CD8-positive, alpha-beta memory T cell (primary cell): ENCODE results near the gene TBATA. TPM values are rescaled to one million over a fixed set of nuclear protein-coding genes. Genes with fewer than 3 reads are reported as not detected.

ENCODE experiments used
- CTCF ChIA-PET: fragments of 350-600 bp; sonication (Branson Sonifier 250); formaldehyde crosslinking; loops from one replicate; lab custom pipeline; 2021; ENCODE audit warnings: antibody characterized with exemption; lab: Charles Lee
- POLR2A ChIA-PET: fragments of 350-600 bp; sonication (Branson Sonifier 250); formaldehyde crosslinking; loops from one replicate; lab custom pipeline; 2021; ENCODE audit warnings: antibody characterized with exemption; lab: Charles Lee
- DNase-seq, 5 donors: peaks; one replicate each; pipeline versions ENCODE4 v3.0.0 to v3.0.0-alpha.2; 2020 to 2022; ENCODE audit warnings: mixed read lengths in 1 of 5
- H3K27ac ChIP-seq: one replicate; pipeline ENCODE4 v1.7.0; 2013; ENCODE audit warnings: low read depth, mild to moderate bottlenecking, low read length, moderate library complexity
- H3K27me3 ChIP-seq: 2 replicates; pipeline ENCODE4 v1.7.0; 2013; ENCODE audit warnings: low read length, mild to moderate bottlenecking; ENCODE audit not compliant: insufficient read depth, poor library complexity, severe bottlenecking
- H3K36me3 ChIP-seq: 2 replicates; pipeline ENCODE4 v1.7.0; 2013; ENCODE audit warnings: mild to moderate bottlenecking, low read length, moderate library complexity; ENCODE audit not compliant: insufficient read depth
- H3K4me1 ChIP-seq: 2 replicates; pipeline ENCODE4 v1.7.0; 2013; ENCODE audit warnings: mild to moderate bottlenecking, low read length, moderate library complexity; ENCODE audit not compliant: insufficient read depth
- H3K4me3 ChIP-seq: 2 replicates; pipeline ENCODE4 v1.7.0; 2013; ENCODE audit warnings: mild to moderate bottlenecking, low read length
- H3K9me3 ChIP-seq: 2 replicates; pipeline ENCODE4 v1.7.0; 2013; ENCODE audit warnings: mild to moderate bottlenecking, low read length
- H3K27ac Mint-ChIP-seq, 8 donors: one replicate each; pipeline ENCODE4 v1.8.0; 2020 to 2021; ENCODE audit warnings: mixed read lengths in 8 of 8, mild to moderate bottlenecking in 6 of 8, inconsistent platforms in 3 of 8, moderate library complexity in 3 of 8
- H3K27me3 Mint-ChIP-seq, 2 donors: one replicate each; pipeline ENCODE4 v1.8.0; 2020 to 2021; ENCODE audit warnings: mixed read lengths in 2 of 2, mild to moderate bottlenecking in 1 of 2, moderate library complexity in 1 of 2
- H3K36me3 Mint-ChIP-seq, 3 donors: one replicate each; pipeline ENCODE4 v1.8.0; 2020 to 2021; ENCODE audit warnings: mixed read lengths in 3 of 3, inconsistent platforms in 1 of 3, mild to moderate bottlenecking in 1 of 3
- H3K4me1 Mint-ChIP-seq, 3 donors: one replicate each; pipeline ENCODE4 v1.8.0; 2020 to 2021; ENCODE audit warnings: mixed read lengths in 3 of 3, inconsistent platforms in 1 of 3, mild to moderate bottlenecking in 1 of 3
- H3K4me3 Mint-ChIP-seq, 7 donors: one replicate each; pipeline ENCODE4 v1.8.0; 2020 to 2021; ENCODE audit warnings: mixed read lengths in 7 of 7, mild to moderate bottlenecking in 6 of 7, moderate library complexity in 4 of 7, inconsistent platforms in 2 of 7
- H3K9me3 Mint-ChIP-seq, 5 donors: one replicate each; pipeline ENCODE4 v1.8.0; 2020 to 2022; ENCODE audit warnings: mixed read lengths in 5 of 5, mild to moderate bottlenecking in 3 of 5, moderate library complexity in 2 of 5, inconsistent platforms in 1 of 5
- polyA plus RNA-seq: library from polyadenylated mRNA; unstranded; fragments of 300-500 nt; fragmentation: Illumina TruSeq; gene quantifications from one replicate; pipeline ENCODE4 v1.2.3, GENCODE V29; 2021
- total RNA-seq, 2 experiments: library from RNA; stranded (reverse); gene quantifications; one replicate each; pipeline ENCODE4 v1.2.3, GENCODE V29; 2021

TBATA gene
- total and polyA plus RNA-seq, 3 experiments from 2014 or later, result not detected

DNA sequence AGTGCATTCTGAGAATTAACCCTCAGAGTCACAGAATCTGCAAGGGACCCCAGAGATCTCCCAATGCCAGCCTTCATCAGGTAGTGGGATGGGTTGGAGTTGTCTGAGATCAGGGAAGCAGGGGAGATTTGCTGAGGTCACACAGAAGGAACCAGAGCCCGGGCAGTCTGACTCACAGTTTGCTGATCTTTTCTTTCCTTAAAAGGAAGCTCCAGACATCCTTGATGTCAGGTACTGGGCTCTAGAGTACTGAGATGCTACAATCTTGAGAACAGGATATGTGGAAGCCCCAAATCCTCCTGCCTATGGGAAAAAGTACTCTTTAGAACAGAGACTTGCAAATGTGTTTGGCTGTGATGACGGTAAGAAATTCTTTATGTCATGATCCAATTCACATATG is 706 bp downstream of the TBATA start:
- Histone ChIP-seq H3K4me3 (no peak overlapping the region), H3K27ac (no peak overlapping the region), H3K4me1 (no peaks in the 10 kb centered on the region), H3K27me3 (no peaks in the 10 kb centered on the region), H3K36me3 (no peaks in the 10 kb centered on the region), H3K9me3 (no peaks in the 10 kb centered on the region)
- Mint-ChIP-seq H3K36me3 (no peaks in the 10 kb centered on the region), H3K4me3 (no peak overlapping the region), H3K27ac (peak overlapping the region in 1 of 8 donors; percentile 14), H3K27me3 (peaks cover 6 to 8% of the 10 kb centered on the region in 2 donors), H3K4me1 (peaks cover 0 to 9% (median 0%) of the 10 kb centered on the region in 3 donors), H3K9me3 (no peaks in the 10 kb centered on the region)
- POLR2A ChIA-PET, result no interaction called here
- CTCF ChIA-PET, result no interaction called here
- DNase-seq, result no peak

DNA sequence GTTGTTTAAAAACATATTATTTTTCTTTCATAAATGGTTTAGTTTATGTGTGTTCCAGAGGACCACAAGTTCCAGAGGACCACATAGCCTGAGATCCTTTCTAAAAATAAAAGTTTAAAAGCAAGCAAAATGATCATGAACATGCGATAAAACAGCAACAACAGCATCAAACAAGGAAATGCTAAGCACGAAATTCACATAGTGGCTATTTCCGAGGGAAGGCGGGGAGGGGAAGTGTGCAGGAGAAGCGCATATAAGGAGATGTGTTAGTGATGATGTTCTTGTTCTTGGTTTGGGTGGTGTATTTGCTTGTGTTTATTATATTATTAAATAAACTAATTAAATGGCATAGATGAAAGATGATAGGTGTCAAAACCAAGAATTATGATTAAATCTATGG is 1.2 kb downstream of the TBATA start:
- peaks cover 5 to 8% of the 10 kb centered on the region in 2 donors for H3K27me3 Mint-ChIP-seq
- CTCF ChIA-PET, result no interaction called here
- peaks cover 0 to 9% (median 0%) of the 10 kb centered on the region in 3 donors for H3K4me1 Mint-ChIP-seq
- H3K27ac ChIP-seq, result no peak overlapping the region
- H3K9me3 Mint-ChIP-seq, result no peaks in the 10 kb centered on the region
- no peaks in the 10 kb centered on the region for H3K4me1 ChIP-seq
- no peaks in the 10 kb centered on the region for H3K36me3 ChIP-seq
- no peaks in the 10 kb centered on the region for H3K9me3 ChIP-seq
- H3K27ac Mint-ChIP-seq, result peak overlapping the region in 1 of 8 donors; percentile 14
- DNase-seq, result no peak
- no peak overlapping the region for H3K4me3 ChIP-seq
- POLR2A ChIA-PET, result no interaction called here
- no peaks in the 10 kb centered on the region for H3K36me3 Mint-ChIP-seq
- no peaks in the 10 kb centered on the region for H3K27me3 ChIP-seq
- no peak overlapping the region for H3K4me3 Mint-ChIP-seq

DNA sequence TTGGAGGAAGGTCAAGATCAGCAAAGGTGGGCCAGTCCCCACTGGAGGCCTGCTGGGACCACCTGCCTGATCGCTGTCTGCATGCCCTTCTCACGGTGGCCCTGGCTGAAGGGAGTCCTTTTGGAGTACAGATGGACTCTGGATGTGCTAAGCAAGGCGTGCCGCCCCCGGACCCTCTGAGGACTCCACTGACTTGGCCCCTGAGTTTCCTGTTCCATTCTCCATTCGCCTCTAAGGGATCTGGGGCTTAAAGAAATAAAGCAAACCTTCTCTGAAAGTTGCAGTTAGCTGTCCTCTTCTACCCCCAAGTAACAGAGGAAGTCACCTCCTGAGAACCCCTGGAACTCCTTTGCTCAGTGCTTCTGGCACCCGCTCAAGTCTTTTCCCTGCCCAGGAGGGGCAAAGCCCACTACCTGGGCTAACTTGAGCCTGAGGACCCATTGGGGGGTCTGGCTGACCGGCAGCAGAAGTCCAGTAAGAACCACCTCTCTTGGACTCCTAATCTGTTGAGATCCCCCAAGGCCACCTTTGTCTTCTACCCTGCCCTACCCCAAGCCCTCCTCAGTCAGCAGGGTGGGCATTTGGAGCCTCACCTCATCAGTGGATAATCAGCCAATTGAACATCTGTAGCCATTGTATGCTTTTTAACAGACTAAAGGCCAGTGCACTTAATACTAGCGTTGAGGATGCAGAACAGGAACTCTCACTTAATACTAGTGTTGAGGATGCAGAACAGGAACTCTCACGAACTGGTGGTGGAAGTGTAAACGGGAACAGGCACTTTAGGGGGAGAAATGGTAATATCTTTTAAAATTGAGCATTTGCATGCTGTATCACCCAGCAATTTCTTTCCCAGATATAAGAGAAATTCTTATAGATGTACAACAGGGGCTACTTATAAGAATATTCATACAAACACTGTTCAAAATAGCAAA is 2.2 kb downstream of the TBATA start:
- peaks cover 5 to 8% of the 10 kb centered on the region in 2 donors for H3K27me3 Mint-ChIP-seq
- no peaks in the 10 kb centered on the region for H3K9me3 Mint-ChIP-seq
- ChIA-PET POLR2A (no interaction called here), CTCF (no interaction called here)
- H3K36me3 ChIP-seq, result no peaks in the 10 kb centered on the region
- no peak overlapping the region for H3K4me3 Mint-ChIP-seq
- H3K4me1 ChIP-seq, result no peaks in the 10 kb centered on the region
- H3K4me1 Mint-ChIP-seq, result peaks cover 0 to 9% (median 0%) of the 10 kb centered on the region in 3 donors
- no peak overlapping the region for H3K4me3 ChIP-seq
- no peaks in the 10 kb centered on the region for H3K9me3 ChIP-seq
- no peak overlapping the region for H3K27ac ChIP-seq
- H3K27me3 ChIP-seq, result no peaks in the 10 kb centered on the region
- no peaks in the 10 kb centered on the region for H3K36me3 Mint-ChIP-seq
- no peak for DNase-seq
- no peak overlapping the region for H3K27ac Mint-ChIP-seq

DNA sequence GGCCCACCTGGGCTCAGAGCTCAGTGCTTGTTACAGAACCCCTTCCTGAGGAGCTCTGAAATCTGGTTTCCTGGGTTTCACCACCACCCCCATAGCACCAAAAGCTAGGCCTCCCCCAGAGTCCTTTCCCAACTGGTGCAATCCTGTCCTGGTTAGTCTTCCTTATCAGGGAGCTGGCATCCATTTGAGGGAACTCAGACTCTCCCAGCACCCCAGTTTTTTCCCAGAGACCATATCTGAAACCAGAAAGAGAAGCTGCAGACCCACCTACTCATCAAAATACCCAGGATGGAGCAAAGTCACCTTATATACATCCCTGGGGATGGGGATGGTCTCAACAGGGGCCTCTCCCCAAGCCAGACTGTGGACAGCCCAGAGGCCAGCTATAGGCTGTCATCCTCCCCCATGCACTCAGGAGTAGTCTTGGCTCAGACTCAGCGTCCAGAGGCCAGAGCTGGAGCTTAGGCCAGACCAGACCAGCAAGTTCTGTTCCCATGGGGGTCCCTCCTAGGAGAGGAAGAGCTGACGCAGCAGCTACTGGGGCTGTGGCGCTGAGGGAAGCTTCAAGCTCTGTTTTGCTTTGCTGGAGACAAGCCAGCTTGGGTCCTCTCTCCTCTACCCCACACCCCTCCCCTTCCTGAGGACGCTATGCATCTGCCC is 3.0 kb downstream of the TBATA start:
- no peaks in the 10 kb centered on the region for H3K36me3 Mint-ChIP-seq
- peaks cover 0 to 9% (median 0%) of the 10 kb centered on the region in 3 donors for H3K4me1 Mint-ChIP-seq
- Histone ChIP-seq H3K4me1 (no peaks in the 10 kb centered on the region), H3K4me3 (no peak overlapping the region), H3K27ac (no peak overlapping the region), H3K27me3 (no peaks in the 10 kb centered on the region), H3K9me3 (no peaks in the 10 kb centered on the region), H3K36me3 (no peaks in the 10 kb centered on the region)
- peaks cover 5 to 8% of the 10 kb centered on the region in 2 donors for H3K27me3 Mint-ChIP-seq
- ChIA-PET CTCF (no interaction called here), POLR2A (no interaction called here)
- no peak for DNase-seq
- no peak overlapping the region for H3K27ac Mint-ChIP-seq
- H3K4me3 Mint-ChIP-seq, result no peak overlapping the region
- H3K9me3 Mint-ChIP-seq, result no peaks in the 10 kb centered on the region

DNA sequence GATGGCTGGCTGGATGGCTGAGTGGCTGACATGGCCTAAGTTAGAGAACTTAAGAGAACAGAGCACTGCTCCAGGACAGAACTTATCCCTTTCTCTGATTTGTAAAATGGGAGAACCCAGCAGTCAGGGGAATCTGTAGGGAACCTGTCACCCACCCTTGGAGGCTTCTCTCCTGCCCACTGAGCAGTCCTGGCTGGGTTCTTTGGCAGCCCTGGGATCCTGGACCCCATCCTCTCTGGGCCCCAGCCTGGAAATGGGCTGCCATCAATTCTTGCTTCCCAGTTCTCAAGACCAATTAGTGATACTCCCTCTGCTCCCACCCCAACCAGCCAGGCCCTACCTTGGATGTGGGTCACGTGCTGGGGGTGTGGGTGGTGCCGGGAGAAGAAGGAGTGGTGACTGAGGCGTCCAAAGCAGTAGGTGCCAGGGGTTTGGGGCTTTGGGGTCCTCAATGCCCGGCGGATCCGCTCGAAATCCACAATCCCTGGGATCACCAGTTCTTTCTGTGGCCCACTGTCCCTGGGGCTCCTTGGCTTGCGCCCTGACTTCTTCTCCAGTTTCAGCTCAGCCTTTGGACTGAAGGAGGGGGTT is 3.6 kb downstream of the TBATA start:
- CTCF ChIA-PET, result no interaction called here
- H3K9me3 ChIP-seq, result no peaks in the 10 kb centered on the region
- H3K4me3 ChIP-seq, result no peak overlapping the region
- H3K36me3 Mint-ChIP-seq, result no peaks in the 10 kb centered on the region
- DNase-seq, result no peak
- no peaks in the 10 kb centered on the region for H3K27me3 ChIP-seq
- H3K4me3 Mint-ChIP-seq, result no peak overlapping the region
- H3K27ac Mint-ChIP-seq, result no peak overlapping the region
- POLR2A ChIA-PET, result no interaction called here
- H3K27ac ChIP-seq, result no peak overlapping the region
- H3K9me3 Mint-ChIP-seq, result no peaks in the 10 kb centered on the region
- H3K4me1 Mint-ChIP-seq, result peaks cover 0 to 9% (median 0%) of the 10 kb centered on the region in 3 donors
- no peaks in the 10 kb centered on the region for H3K4me1 ChIP-seq
- H3K27me3 Mint-ChIP-seq, result peaks cover 5 to 8% of the 10 kb centered on the region in 2 donors
- no peaks in the 10 kb centered on the region for H3K36me3 ChIP-seq

DNA sequence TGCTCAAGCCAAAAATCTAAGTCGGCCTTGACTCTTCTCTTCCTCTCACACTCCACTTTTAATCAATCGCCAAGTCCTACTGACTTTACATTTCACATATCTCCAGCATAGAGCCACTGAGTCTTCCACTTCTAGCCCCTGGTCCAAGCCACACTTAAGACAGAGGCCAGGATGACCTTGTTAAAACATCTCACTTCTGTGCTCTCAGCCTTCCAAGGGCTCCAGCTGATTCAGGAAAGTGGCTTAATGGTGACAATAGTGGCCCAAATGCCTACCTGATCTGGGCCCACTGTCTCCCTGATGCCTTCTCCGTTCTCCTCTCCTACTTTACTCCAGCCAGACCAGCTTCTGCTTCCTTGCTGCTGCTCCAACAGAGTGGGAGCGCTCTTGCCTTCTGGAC is 4.4 kb downstream of the TBATA start:
- no peak for DNase-seq
- Mint-ChIP-seq H3K27ac (peak overlapping the region in 2 of 8 donors; percentile 18 to 66), H3K27me3 (peaks cover 5% of the 10 kb centered on the region in 2 donors), H3K4me1 (peaks cover 0 to 5% (median 0%) of the 10 kb centered on the region in 3 donors), H3K4me3 (no peak overlapping the region), H3K36me3 (no peaks in the 10 kb centered on the region), H3K9me3 (no peaks in the 10 kb centered on the region)
- POLR2A ChIA-PET, result no interaction called here
- H3K9me3 ChIP-seq, result no peaks in the 10 kb centered on the region
- H3K4me1 ChIP-seq, result no peaks in the 10 kb centered on the region
- H3K27me3 ChIP-seq, result no peaks in the 10 kb centered on the region
- H3K4me3 ChIP-seq, result no peak overlapping the region
- no peaks in the 10 kb centered on the region for H3K36me3 ChIP-seq
- no peak overlapping the region for H3K27ac ChIP-seq
- CTCF ChIA-PET, result no interaction called here

DNA sequence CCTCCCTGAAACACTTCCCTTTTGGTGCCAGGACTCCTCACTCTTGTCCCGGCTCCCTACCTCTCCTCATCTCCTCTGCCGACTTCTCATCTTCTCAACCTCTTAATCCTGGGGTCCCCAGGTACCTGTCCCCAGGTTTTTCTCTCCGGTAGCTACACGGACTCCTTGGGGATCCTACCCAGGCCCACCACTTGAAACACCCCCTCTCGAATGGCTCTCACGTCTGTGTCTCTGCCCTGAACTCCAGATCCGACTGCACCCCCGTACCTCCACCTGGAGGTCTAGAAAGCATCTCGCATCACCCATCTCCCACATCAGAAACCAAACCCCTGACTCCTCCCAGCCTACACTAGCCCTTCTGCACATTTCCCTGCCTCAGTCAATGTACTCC is 4.8 kb downstream of the TBATA start:
- Mint-ChIP-seq H3K9me3 (no peaks in the 10 kb centered on the region), H3K27ac (no peak overlapping the region), H3K4me1 (peaks cover 0 to 5% (median 0%) of the 10 kb centered on the region in 3 donors), H3K36me3 (no peaks in the 10 kb centered on the region), H3K27me3 (peaks cover 5% of the 10 kb centered on the region in 2 donors), H3K4me3 (no peak overlapping the region)
- H3K27ac ChIP-seq, result no peak overlapping the region
- no peak overlapping the region for H3K4me3 ChIP-seq
- ChIA-PET POLR2A (no interaction called here), CTCF (no interaction called here)
- H3K4me1 ChIP-seq, result no peaks in the 10 kb centered on the region
- no peaks in the 10 kb centered on the region for H3K27me3 ChIP-seq
- no peak for DNase-seq
- H3K36me3 ChIP-seq, result no peaks in the 10 kb centered on the region
- no peaks in the 10 kb centered on the region for H3K9me3 ChIP-seq
